Chondrocyte (in vitro differentiated cells): ENCODE data around the gene FAM228A. TPM values are rescaled to one million over a fixed set of nuclear protein-coding genes. Genes with fewer than 3 reads are reported as not detected.

Source experiments
- DNase-seq: peaks from one replicate; pipeline ENCODE4 v3.0.0; 2021; ENCODE audit warnings: mixed read lengths, low spot score
- H3K27ac Mint-ChIP-seq: one replicate; pipeline ENCODE4 v1.8.0; 2021; ENCODE audit warnings: mild to moderate bottlenecking, moderate library complexity, mixed read lengths; ENCODE audit not compliant: unreplicated experiment
- H3K27me3 Mint-ChIP-seq: 2 replicates; pipeline ENCODE4 v1.8.0; 2021; ENCODE audit warnings: low read depth, mixed read lengths
- H3K36me3 Mint-ChIP-seq: 2 replicates; pipeline ENCODE4 v1.8.0; 2021; ENCODE audit warnings: low read depth, mixed read lengths
- H3K4me1 Mint-ChIP-seq: 2 replicates; pipeline ENCODE4 v1.8.0; 2021; ENCODE audit warnings: low read depth, mild to moderate bottlenecking, mixed read lengths
- H3K4me3 Mint-ChIP-seq: one replicate; pipeline ENCODE4 v1.8.0; 2021; ENCODE audit warnings: mild to moderate bottlenecking, moderate library complexity, mixed read lengths; ENCODE audit not compliant: unreplicated experiment
- H3K9me3 Mint-ChIP-seq: 2 replicates; pipeline ENCODE4 v1.8.0; 2021; ENCODE audit warnings: low read depth, mixed read lengths
- CTCF ChIP-seq: fragments of 200-600 bp; sonication (generic); IDR thresholded peaks from 2 replicates; pipeline ENCODE4 v1.5.0; 2021; ENCODE audit warnings: antibody characterized with exemption, mild to moderate bottlenecking, moderate library complexity
- total RNA-seq: library from RNA; stranded (reverse); gene quantifications from 3 replicates; pipeline ENCODE4 v1.2.1, GENCODE V29; 2021

Gene FAM228A
- total RNA-seq, 1 donor from 2014 or later = 0.22 TPM

DNA sequence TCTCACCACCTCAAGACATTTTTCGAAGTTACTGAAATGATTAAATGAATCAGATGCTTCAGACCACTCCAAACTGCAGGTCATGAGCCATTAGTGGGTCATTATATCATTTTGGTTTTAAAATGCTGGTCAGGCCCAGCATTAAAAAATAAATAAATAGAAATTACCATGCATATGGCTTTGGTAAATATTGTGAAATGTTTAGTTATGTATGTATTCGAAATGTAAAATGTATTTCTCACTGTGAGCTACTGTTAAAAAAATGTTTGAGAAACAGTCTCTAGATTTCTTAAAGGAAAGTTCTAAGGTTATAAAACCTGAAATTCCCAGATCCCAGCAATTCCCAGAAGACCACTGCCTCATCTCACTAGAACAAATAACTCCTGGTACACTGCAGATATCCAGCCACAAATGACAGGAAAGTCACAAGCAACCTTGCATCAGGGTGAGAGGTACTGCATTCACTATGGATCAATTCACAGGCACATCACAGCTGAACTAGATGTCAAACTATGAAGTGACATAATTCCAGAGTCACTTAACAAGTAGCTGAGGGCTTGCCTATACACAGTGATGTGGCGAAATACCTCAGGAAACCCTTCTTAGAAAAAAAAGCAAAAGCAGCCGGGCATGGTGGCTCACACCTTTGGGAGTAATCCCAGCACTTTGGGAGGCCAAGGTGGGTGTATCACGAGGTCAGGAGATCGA lies 46.6 kb downstream of the FAM228A start:
- Mint-ChIP-seq H3K9me3 (no peaks in the 10 kb centered on the region), H3K36me3 (peaks cover 17% of the 10 kb centered on the region), H3K27me3 (no peaks in the 10 kb centered on the region), H3K4me3 (no peak overlapping the region), H3K4me1 (peaks cover 3% of the 10 kb centered on the region), H3K27ac (no peak overlapping the region)
- TF ChIP-seq CTCF = no peak
- DNase-seq = no peak

GRCh38 chr2:24222946-24223345 lies 48.1 kb downstream of the FAM228A start:
- Mint-ChIP-seq H3K9me3 (no peaks in the 10 kb centered on the region), H3K27ac (no peak overlapping the region), H3K4me3 (no peak overlapping the region), H3K4me1 (peaks cover 3% of the 10 kb centered on the region), H3K27me3 (no peaks in the 10 kb centered on the region), H3K36me3 (peaks cover 15% of the 10 kb centered on the region)
- no peak for DNase-seq
- TF ChIP-seq CTCF = no peak

DNA sequence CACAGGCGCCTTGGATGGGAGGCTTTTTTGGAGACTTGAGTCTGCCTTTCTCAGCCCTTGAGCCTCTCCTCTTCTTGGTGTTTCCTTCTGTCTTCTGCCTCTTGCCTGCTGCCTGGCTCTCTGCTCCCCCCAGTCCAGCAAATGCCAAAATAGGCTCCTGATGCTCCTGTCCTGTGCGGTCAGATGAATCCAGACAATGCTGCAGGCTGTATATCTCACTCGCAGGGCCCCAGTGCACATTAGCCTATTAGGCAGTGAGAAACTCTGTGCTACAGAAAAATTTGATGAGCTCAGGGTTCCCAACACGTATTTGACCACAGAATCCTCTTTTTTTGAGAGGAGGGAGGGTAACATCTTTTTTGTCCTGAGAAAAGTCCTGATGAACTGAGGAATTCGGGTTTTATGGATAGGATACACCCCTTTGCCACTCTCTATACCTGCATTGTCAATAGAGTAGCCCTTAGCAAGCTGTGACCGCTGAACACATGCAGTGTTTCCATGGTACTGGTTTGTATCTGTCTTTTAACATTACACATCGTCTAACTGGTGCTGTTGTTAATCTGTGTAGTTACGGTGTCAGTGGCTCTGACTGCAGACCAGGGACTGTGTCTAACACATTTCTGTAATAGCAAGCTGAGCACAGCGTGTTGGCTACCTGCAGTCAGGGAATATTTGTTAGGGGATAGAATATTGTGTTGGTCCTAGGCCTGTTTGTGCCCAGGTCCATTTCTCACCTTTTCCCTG lies 50.8 kb downstream of the FAM228A start:
- H3K9me3 Mint-ChIP-seq = no peaks in the 10 kb centered on the region
- no peak overlapping the region for H3K27ac Mint-ChIP-seq
- TF ChIP-seq CTCF = no peak
- H3K4me1 Mint-ChIP-seq = no peaks in the 10 kb centered on the region
- H3K4me3 Mint-ChIP-seq = no peak overlapping the region
- peaks cover 7% of the 10 kb centered on the region for H3K36me3 Mint-ChIP-seq
- DNase-seq = no peak
- H3K27me3 Mint-ChIP-seq = no peaks in the 10 kb centered on the region

DNA sequence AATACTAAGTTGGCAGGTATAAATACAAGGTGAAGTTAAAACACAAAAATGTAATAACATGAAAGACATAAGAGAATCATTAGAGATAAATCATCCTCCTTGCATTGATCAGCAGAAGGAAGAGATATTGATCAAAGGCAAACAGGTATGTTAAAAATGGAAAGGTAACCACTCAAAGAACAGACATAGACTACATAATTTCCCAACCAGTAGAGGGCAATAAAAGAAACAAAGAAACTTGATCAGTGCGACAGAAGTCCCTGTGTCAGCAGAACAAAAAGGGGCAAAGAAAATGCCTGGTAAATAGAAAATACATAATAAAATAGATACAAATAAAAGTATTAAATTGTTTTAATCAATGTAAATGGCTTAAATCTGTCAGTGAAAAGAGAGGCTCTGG lies 53.6 kb downstream of the FAM228A start:
- Mint-ChIP-seq H3K4me1 (no peaks in the 10 kb centered on the region), H3K27ac (no peak overlapping the region), H3K9me3 (no peaks in the 10 kb centered on the region), H3K27me3 (no peaks in the 10 kb centered on the region), H3K4me3 (no peak overlapping the region), H3K36me3 (peaks cover 7% of the 10 kb centered on the region)
- TF ChIP-seq CTCF = peak; percentile 76
- no peak for DNase-seq

- TF ChIP-seq CTCF = no peak
- H3K9me3 Mint-ChIP-seq = no peaks in the 10 kb centered on the region
- H3K27me3 Mint-ChIP-seq = no peaks in the 10 kb centered on the region
- H3K27ac Mint-ChIP-seq = no peak overlapping the region
- DNase-seq = no peak
- peaks cover 2% of the 10 kb centered on the region for H3K36me3 Mint-ChIP-seq
- no peak overlapping the region for H3K4me3 Mint-ChIP-seq
- no peaks in the 10 kb centered on the region for H3K4me1 Mint-ChIP-seq
These were observed 56.6 kb downstream of the FAM228A start for GRCh38 chr2:24231461-24231881.
